A204.1 (cell line): ENCODE results near the gene HIGD1A.

ENCODE experiments used
- FAIRE-seq: peaks from 2 replicates; lab custom pipeline; 2012; peaks lifted over from hg19 to GRCh38; lab: Jason Lieb, UNC

The HIGD1A gene

DNA sequence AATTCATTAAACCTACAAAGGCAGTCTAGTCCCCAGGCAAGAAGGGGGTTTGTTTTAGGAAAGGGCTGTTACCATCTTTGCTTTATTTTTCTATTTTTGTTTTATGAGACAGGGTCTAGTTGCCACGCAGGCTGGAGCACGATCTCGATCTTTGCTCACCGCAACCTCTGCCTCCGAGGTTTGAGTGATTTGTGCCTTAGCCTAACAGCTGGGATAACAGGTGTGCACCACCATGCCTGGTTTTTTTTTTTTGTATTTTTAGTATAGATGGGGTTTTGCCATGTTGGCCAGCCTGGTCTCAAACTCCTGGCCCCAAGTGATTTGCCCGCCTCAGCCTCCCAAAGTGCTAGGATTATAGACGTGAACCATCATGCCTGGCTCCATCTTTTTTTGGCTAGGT is 4.9 kb downstream of the HIGD1A start:
- no peak for FAIRE-seq

DNA sequence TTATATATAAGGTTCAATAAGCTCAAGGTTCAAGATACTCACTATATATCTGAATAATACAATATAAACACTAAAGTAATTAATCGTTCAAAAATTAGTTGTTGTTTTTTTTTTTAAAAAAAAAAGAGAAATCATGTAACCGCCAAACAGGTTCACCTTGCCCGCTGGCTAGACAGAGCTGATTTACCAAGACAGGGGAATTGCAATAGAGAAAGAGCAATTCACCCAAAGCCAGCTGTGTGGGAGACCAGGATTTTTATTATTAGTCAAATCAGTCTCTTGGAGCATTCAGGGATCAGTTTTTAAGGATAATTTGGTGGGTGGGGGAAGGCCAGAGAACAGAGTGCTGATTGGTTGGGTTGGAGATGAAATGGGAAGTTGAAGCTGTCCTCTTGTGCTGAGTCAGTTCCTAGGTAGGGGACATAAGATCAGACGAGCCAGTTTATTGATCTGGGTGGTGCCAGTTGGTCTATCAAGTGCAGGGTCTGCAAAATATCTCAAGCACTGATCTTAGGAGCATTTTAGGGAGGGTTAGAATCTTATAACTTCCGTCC is 7.9 kb downstream of the HIGD1A start:
- FAIRE-seq: no peak

DNA sequence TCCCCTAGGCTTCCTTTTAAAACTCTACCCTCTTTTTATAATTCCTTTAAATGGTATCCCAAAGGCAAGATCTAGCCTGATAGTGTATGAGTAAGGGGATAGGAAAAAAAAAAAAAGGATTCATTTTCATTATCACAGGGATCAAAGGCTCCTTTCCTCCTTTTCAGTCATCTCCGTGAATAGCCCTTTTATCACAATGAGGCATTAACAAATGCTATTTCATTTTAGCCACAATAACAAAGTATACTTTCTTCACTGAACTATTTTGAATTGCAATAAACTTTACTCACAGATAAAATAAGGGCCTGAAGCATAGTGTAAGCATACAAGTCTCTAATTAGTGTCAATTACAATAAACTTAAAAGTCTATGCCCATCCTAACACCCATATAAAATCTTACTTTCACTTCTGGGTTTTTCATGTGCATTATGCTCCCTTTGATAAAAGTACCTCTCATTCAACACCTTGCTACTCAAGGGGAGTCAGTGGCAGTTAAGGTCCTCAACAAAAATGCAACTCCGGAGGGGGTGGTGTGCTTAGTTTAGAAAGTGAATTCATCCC is 8.6 kb downstream of the HIGD1A start:
- FAIRE-seq: no peak

DNA sequence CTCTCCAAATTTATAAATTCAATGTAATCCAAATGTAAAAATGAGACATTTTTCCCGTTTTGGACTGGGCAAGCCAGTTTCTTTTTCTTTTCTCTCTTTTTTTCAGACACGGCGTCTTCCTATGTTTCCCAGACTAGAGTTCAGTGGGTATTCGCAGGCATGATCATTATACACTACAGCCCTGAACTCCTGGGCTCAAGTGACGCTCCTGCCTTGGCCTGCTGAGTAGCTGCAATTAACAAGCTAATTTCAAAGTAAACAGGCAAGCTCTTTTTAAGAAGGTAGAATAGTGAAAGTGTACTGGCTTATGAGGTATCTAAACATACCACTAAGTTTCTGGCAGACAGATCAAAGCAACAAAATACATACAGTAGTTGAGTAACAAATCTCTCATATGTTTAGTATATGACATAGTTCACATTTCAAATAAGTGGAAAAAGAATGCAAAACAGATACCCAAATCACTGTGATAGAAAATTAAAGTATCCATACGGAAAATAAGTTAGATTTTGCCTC is 13.5 kb downstream of the HIGD1A start:
- FAIRE-seq: no peak

DNA sequence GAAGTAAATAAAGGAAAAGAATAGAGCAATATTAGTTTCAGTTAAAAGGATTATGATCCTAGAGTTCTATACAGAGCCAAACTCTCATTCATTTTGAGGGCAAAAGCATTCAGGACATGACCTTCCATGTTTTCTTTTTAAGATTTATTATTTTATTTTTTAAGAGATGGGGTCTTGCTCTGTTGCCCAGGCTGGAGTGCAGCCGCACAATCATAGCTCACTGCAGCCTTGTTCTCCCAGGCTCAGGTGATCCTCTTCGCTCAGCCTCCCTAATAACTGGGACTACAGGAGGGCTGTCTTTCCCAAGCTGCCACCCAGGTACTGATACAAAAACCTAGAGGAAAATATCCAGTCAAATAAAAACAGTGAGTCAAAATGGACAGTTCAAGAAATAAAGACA is 17.7 kb downstream of the HIGD1A start:
- FAIRE-seq: no peak

DNA sequence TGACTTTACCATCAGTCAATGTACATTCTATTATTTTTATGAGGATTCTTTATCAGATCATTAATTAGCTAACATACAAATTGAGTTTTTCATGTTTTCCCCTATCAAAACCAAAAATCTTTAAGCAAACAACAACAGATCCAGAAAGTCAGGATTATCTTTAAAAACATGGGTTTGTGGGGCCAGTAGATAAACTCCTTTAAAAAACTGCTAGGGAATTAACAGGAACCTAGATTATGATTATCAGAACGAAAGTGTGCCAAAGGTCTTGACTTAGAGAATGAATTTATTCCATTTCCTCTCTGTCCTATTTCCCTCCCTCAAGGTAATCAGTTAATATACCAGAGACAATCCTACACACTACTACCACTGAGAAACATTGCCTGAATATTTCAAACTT is 18.1 kb downstream of the HIGD1A start:
- FAIRE-seq: no peak

DNA sequence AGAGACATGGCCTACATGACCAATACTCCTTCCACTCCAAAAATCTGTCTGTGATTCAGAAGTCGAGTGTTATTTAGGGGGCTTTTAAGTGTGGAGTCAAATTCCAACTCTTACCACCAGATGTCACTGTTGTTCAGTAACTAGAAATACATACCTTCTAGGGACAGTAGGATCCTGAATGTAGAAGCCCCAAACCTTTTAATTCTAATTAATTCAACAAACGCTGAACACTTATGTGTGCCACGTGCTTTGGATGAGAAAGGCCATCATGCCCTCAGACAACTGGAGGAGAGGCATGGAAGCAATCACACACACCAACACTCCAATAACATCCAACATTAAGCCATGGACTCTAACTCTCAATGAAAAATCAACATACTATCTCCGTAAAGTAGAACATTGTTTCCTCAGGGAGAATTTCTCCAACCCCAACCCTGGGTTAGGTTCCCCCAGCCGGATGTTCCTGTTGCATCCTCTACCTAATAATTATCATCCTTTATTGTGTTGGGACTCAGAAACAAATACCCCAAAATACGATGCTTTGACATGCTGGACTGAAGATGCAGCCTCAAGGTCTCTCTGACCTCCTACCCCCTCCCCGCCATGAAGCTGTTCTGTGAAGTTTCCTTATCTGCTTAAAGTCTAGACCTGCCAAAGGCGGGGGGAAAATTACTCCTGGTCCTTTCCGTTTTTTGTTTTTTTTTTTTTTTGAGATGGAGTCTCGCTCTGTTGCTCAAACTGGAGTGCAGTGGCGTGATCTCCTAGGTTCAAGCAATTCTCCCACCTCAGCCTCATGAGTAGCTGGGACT is 23.2 kb downstream of the HIGD1A start:
- peak; percentile 60 for FAIRE-seq

DNA sequence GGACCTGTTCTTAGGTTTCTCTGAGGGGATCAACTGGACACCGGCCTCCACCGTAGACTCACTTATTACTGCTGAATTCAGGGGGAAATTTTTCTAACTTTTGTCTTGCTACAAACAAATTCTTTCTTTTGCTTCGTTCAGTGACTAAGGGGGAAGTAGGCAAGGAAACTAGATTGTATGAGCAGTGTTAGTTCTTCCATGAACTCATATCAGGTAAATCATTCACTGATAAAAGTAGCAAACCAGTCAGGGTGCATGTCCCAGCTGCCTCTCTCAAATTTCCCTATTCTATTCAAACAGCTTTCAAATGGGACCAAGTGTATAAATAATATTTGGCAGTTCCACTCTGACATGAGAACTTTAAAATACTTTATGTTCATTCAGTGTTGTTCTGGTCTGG is 23.9 kb downstream of the HIGD1A start:
- FAIRE-seq: no peak

DNA sequence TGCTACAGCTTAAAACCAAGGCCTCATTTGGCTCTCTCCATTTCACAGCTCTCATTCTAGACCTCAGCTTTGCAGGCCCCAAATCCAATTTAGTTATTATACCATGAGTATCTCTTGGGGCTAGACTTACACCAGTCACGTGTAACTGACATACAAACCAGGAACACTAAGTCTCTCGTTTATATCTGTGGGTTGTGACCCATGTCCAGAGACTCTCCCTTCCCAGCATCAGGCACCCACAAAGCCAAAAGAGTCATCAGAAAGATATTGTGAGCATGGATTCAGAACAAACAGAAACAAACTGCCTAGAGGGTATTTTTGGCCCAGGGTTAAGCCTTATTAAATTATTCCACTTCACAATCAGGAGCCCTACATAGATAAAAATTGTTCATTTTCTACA is 25.6 kb downstream of the HIGD1A start:
- no peak for FAIRE-seq

DNA sequence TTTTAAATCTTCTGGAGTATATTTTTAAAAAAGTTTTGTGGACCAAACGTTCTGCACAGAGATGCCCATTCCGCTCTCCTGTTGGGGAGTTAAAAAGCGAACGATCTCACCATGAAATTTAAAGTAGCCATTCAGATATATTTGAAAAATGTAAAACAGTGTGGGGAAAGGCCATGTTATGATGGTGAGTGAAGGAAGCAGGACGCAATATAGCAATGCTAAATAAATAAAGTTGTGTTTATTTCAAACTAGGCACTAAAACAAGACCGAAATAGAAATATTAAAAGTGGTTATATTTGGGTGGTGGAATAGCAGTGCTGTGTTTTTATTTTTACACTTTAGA is 30.9 kb downstream of the HIGD1A start:
- no peak for FAIRE-seq

DNA sequence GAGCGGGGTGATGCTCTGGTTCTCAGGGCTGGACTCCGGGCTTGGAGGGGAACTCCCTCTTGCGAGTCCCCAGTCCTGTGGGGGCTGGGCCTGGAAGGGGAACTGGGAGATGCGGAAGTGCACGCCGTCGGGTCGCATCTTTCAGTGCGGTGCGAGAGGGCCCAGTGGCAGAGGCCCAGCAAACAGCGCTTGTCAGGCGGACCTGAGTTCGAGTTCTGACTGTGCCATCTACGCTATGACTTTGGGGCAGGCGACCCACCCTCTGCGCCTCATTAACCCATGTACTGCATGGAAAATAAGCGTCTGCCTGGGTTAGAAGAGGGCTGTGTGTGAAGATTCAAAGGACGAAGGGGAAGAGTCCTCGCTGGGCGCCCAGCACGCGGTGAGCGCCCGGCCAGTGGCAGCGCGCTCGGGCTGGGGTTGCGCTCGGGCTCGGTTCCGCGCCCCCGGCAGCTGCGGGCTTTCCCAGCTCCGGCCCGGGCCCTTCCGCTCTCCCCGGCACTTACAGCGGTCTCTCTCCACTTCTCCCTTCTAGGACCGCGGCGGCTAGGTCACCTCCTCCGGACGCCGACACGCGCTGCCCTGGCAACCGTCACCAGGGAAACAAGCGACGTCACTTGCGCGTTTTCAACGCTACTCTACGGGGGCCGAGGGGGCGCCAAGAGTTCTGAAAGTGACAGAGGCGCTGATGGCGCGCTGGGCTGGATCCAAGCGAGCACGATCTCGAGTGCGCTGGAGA is 31.5 kb downstream of the HIGD1A start, which contains the start of gene CCDC13:
Gene CCDC13, minus strand, starts transcription at position 584 of the 739 bp plus-strand sequence. CDS start 14,908 bp downstream, outside the sequence.
- peak; percentile 70 for FAIRE-seq

DNA sequence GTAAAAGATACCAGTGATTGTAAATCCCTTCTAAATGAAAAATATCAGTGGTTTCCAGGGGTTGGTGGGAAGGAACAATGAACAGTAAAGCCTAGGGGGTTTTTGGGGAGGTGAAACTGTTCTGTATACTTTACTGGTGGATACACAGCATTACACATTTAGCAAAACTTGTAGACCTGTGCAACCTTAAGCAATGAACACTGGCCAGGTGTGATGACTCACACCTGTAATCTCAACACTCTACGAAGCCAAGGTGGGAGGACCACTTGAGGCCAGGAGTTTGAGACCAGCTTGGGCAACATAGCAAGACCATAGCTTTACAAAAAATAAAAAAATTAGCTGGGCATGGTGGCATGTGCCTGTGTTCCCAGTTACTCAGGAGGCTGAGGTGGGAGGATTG is 33.0 kb downstream of the HIGD1A start:
- FAIRE-seq: no peak

DNA sequence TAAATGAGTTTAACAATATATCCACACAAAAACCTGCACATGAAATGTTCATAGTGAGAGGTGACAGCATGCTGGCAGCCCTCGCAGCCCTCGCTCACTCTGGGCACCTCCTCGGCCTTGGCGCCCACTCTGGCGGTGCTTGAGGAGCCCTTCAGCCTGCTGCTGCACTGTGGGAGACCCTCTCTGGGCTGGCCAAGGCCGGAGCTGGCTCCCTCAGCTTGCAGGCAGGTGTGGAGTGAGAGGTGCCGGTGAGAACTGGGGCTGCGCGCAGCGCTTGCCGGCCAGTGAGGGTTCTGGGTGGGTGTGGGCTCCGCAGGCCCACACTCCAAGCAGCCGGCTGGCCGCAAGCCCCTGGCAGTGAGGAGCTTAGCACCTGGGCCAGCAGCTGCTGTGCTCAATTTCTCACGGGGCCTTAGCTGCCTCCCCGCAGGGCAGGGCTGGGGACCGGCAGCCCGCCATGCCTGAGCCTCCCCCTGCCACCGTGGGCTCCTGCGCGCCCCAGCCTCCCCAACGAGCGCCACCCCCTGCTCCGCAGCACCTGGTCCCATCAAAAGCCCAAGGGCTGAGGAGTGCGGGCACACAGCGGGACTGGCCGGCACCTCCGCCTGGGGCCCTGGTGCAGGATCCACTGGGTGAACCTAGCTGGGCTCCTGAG is 34.7 kb downstream of the HIGD1A start:
- FAIRE-seq: no peak

DNA sequence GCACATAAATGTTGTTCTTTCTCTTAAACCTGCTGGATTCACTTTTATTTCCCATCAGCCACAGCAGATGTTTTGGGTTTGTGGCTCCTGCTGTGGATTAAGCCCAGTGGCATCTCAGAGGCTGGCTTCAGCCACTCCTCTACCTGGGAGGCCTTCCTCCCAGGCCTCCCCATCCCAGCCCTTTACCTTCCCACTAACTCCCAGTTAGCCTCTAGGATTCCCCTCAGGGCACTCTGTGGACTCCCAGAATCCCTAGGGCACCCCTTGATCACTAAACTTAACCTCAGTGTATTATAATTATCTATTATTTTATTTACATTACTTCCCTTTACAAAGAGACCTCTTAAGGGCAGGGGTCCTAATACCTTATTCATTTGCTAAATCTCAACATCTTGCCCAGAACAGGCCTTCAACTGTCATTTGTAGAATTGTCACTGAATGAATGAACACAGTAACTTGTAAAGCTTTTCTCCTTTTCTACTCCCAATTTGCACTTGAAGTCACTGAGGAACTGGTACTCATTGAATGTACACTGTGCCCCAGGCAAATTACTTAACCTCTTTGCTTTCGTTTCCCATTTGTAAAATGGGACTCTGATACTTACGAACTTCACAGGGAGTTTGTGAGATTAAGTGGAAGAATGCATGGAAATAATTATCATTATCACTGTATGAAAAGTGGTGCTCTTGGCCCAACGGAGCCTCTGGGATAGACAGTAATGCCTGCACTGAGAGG is 39.6 kb downstream of the HIGD1A start:
- no peak for FAIRE-seq

DNA sequence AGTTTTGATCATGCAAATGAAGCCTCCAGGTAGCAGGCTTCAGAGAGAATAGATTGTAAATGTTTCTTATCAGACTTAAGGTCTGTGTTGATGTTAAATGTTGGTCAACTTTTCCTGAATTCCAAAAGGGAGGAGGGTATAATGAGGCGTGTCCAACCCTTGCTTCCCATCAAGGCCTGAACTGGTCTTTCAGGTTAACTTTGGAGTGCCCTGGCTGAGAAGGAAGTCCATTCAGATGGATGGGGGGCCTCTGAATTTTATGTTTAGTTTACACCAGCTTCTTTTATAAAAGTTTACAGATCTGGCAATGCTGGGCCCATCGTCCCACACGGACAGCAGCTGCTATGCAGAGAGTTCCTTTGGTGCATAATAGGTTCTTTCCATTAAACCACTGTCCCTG is 40.2 kb downstream of the HIGD1A start:
- FAIRE-seq: no peak

DNA sequence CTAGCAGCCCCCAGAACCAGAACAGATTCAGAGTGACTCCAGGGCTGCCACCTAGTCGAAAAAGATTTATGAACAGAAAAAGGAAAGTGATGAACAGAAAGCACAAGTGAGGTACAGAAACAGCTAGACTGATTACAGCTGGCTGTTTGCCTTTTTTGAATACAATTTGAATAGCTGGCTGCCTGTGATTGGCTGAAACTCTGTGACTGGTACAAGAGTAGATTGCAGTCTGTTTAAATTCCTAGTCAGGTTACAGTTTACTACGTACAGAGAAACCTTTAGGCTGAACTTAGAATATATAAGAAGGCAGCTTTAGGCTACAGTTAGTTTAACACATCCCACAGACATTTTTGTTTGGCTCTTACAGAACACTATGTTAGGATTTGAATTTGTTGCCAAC is 41.3 kb downstream of the HIGD1A start:
- no peak for FAIRE-seq

DNA sequence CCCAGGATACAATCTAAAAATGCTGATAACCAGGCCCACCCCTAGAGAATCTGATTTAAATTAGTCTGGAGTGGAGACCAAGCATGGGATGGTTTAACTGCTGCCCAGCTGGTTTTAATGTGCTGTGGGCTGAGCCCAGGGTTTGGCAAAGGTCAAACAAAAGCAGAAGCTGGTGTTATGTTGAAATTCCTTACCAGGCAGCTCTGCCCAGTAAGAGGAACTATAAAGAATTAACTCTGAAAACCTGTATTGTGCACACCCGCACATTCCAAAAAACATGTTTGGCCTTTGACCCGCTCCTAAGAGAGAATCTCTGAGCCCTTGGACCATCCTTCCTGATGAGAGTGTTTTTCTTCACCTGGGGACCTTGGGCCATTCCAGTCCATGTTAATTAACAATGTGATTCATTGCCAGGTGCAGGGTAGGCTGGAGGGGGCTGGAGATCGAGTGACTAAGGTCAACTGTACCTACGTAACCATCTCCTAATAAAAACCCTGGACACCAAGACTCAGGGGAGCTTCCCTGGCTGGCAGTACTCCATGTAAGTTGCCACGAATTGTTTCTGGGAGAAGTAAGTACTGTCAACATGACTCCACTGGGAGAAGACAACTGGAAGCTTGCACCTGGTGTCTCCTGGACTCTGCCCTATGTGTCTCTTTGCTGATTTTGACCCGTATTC is 42.1 kb downstream of the HIGD1A start:
- FAIRE-seq: no peak

DNA sequence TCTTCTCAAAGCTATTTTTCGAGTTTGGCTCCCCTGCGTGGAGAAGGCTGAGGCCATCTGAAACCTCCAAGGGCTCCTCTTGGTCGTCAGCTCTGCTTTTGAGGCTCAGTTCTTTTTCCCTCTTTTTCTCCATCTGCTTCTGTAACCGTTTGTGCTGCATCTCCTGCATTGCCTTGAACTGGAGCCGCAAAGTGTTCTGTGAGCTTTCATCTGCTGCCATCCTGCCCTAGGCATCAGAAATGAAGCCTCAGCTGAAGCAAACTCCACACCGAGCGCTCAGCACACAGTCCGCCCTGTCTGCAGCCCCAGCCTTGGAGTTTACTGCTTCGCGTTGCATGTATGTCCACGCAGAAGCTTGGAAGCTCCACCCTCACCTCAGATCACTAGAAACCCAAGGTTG is 46.2 kb downstream of the HIGD1A start:
- no peak for FAIRE-seq

DNA sequence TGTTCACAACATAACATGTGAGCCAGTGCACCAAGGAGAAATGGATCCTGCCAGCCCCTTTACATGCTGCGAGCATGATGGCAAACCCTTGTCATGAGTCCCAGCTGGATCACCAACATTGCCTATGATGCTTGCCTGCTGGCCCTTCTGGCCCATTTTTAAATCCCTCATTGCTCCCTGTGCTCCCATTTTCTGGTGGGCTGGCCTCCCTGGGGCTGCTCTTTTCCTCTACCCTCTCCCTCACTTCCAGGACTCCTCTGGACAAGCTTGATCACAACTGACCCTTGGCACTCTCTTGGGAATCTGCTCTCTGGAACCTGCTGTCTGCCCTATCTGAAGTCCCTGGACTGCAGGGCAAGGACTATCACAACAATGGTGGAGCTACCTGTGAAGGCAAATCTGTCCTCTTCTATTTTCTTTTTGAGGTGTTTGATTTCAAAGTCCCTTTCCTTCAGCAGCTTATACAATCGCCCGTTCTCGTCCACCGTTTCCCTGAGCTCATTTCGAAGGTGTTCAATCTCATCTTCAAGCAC is 47.5 kb downstream of the HIGD1A start:
- FAIRE-seq: no peak

DNA sequence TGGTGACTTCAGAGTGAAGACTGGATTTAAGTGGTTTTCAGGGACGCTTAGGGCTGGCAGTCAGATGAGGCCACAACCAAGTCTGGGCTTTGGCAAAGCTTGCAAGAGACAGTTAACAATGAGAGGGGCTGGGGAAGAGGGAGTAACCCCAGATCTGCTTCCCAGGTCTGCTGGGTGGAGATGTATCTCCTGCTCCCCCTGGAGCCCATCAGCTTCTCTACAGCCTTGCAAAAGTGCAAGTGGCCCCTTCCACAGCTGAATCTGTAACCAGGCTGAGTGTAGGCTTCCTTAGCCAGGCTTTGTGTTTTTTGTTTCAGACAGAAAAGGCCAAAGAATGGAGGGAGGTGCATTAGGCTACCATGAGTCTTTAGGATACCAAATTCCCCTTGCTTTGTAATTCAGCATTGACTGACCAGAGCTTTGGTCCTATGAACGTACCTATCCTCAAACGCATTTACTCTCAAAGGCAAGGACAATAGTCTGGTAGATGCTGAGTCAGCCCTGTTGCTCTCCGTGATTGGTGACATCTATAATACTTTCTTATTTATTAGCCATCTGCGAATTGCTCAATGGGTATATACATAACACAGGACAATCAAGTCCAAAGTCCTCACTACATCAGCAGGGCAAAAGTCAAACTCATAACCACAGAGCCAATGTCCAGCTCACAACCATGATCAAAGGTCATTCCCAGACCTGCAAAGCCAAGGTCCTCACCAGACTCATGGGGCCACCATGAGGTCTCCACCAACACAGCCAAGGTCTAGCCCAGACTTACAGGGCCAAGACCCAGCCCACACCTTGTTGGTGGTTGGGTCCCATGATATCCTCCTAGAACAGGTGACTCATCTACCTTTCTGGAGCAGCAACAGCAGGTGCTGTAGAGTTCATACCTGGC is 48.4 kb downstream of the HIGD1A start:
- no peak for FAIRE-seq
